ENCODE results near the gene CNTN4.
A peak's percentile ranks its signal among the peaks of the same experiment; 100 is the strongest.

Gene CNTN4

GRCh38 chr3:3005146-3005744 lies 906.6 kb downstream of the CNTN4 start:
- no peak for DNase-seq

GRCh38 chr3:3013317-3014052 lies 914.8 kb downstream of the CNTN4 start:
- no peak for DNase-seq

DNA sequence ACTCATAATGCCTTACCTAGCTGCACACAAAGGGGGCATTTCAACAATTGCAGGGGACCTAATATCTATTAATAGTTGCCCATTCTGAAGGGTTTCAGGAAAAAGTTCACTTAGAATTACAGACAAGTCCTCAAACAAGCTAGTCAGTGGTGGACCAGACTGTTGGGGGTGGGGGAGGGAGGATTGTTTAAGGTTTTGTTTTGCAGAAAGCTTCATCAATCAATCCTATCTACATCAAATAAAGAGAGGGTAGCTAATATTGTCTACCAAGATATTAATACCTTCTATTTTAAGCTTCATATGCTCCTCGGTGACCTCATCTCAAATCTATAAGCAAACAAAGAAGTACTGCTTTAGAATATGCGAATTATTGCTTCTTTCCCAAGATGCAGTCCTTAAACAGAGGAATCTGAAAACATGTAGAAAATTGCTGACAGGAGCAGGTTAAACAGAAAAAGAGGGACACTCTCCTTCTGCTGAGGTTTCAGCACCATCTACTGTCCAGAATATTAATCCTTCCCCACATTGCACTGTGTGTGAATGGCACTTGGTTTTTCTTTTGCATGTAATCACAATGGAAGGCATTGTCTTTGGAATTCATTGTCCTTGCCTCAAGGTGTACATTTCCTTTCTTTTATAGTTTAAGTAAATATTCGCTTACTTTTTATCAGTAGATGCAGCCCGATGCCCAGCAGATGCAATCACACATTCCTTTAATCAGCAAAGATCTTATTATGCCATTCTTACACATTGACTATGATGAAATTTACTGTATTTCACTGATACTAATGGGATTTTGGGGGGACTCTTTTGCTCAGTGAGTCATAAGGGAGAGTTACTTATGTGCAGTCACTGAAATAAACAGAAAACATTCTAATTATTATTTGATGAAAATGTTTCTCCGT lies 916.8 kb downstream of the CNTN4 start:
- DNase-seq: no peak

GRCh38 chr3:3016226-3016625 lies 917.6 kb downstream of the CNTN4 start:
- DNase-seq: no peak

DNA sequence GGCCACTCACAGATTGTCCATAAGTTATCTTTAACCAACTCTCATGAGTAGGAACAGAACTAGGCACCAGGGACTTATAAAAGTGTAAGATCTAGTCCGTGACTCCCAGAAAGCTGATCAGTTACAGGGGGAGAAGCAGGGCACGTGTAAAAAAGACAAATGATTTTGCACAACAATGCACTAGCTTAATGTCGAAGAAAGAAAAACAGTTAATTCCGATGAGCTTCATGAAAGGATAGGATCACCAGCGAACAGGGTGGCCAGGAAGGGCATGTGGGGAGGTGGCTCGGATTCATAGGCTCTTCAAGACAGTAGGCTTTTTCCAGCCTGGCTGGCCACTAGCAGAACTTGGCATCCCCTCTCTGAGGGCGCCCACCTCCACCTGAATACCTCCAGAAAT lies 921.5 kb downstream of the CNTN4 start:
- DNase-seq: no peak

GRCh38 chr3:3023111-3023745 lies 924.6 kb downstream of the CNTN4 start:
- no peak for DNase-seq

DNA sequence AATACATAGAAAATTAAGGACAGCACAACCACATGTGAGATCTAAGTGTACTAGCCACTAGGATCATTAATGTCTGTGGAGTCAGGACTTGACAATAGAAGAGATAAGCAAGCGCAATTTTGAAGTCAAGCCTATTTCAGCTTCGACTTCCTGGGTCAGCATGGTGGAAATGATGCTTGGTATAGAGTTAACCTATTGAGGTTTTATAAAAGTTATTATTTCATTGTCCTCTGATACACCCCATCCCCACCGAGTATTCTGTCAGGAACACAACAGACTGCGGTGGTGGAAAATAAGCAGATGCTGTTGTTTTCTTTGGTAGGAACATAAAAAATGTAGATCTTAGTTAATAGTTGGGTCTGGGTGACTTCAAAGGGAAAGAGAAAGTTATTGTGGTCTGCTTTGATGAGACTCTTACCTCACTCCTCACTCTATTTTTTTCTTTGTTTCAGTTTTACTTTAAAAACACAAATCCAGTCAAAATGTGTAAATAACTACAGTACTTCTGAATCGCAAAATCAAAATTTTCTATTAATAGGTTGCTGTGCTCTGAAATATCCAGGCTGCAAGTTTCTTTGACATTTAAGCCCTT lies 929.4 kb downstream of the CNTN4 start:
- peak; percentile 42 for DNase-seq

GRCh38 chr3:3031326-3031725 lies 932.7 kb downstream of the CNTN4 start:
- DNase-seq: no peak

DNA sequence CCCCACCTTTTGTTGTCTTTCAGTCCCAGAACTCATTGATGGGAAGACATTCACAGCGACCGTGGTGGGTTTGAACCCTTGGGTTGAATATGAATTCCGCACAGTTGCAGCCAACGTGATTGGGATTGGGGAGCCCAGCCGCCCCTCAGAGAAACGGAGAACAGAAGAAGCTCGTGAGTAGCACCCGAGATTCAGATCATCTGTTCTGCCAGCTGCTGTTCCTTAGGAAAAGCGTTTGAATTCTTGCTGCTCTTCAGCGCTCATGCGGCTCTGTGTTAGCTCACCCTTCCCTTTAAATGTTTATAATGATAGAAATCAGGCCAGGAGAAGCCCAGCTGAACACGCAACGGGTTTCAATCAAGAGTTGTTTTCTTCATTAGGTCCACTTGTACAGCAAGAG lies 938.5 kb downstream of the CNTN4 start:
- DNase-seq: no peak

GRCh38 chr3:3038201-3038991 lies 939.7 kb downstream of the CNTN4 start:
- DNase-seq: no peak

DNA sequence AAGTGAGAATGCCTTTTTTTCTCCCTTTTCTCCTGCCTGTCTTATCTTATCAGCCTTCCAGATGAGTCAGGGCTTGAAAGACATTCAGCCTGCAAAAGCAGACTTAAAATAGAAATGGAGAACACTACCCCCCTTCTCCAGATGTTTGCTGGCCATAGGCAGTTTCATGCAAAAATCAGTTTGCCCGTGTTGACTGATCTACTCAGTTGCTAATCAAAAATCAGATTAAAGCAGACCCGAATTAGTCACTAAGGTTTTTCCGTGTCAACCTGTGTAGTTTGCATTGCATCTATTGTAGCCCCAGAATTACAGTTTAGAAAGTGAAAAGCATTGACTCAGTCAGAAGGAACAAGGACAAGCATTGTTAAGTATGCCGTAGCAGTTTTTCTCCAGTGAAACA lies 955.3 kb downstream of the CNTN4 start:
- no peak for DNase-seq

DNA sequence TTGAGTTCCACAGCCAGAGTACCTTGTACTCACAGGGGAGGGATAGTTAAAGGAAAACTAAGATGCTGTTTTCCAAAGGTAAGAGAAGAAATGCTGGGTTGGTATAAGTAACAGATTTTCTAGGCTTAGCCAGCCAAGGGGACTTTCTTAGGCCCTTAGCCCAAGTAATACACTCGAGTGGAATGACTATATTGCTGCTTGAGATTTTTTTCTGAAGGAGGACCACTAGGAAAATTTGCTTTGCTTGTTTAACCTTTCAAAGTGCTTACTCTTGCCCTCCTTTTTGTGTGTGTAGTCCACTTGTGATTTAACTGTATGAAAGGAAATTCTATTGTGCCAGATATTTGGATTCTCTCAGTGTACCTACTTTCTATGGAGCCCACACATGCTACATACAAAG lies 961.0 kb downstream of the CNTN4 start:
- DNase-seq: no peak

GRCh38 chr3:3064297-3064696 lies 965.6 kb downstream of the CNTN4 start:
- DNase-seq: no peak

DNA sequence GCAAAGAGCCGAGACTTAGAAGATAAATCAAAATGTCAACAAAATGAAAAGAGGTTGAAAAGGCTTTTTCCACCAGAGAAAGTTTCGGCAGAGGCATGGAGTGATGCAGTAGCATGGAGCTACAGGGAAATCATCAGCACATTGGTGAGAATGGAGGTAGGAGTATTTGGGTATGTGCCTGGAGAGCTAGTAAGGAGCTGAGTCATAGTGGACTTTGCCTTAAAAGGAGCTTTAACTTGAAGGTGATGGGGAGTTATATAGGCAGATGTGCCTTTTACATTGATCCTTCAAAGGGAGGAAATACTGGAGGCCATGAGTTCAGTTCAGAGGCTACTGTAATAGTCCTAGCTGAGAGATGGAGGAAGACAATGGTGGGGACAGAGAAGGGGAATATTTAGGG lies 967.2 kb downstream of the CNTN4 start:
- no peak for DNase-seq

DNA sequence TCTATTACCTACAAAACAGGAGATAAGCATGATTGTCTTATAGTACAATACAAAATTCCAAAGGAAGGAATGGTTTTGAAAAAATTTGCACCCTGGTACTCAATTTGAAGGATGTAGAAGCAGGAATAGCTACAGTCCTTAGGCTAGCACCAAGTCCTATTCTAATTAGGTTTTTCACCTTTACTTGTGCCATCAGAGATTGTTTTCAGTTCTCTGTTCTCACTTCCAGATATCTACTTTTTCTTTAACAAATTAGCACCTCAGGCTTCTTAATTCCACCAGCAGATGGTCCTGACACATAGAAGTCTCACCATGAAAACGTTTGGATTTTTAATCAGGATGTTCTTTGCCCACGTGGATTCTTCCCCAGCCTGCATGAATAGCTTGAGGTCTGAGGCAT lies 967.7 kb downstream of the CNTN4 start:
- no peak for DNase-seq

GRCh38 chr3:3066910-3067309 lies 968.2 kb downstream of the CNTN4 start:
- DNase-seq: no peak

- no peak for DNase-seq
Measured at GRCh38 chr3:3068358-3068881, 969.8 kb downstream of the CNTN4 start.

DNA sequence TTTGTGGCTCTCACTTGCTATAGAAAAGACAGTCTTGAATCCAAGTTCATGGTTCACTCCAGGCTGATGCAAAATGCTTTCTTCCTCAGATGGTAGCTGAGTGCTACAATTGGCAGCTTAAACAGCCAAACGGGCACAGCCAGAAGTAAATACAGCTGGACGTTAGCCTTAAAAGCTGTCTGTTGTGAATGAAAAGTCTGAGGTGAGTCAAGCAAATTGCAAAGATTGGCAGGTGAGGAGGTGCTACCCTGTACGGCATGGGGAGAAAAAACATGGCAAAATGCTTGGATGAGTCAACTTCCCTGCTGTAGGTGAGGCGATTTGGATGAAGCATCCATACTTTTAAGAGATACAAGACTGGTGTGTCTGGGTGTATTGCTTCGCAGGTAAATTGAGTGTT lies 971.1 kb downstream of the CNTN4 start:
- DNase-seq: no peak

DNA sequence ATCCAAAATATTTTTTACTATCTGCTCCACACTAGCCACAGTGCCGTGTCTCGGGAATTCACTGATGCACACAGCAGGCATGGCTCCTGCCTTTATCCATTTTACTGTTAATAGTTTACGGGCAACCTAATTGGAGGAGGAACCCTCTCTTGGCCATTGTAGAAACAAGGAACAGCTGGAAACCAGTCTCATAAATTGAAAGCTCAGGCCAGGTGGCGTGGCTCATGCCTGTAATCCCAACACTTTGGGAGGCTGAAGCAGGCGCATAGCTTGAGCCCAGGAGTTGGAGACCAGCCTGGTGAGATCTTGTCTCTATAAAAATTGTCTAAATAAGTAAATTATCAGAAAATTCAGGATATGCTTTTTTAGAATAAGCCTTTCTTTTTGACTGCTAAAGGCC lies 972.5 kb downstream of the CNTN4 start:
- no peak for DNase-seq

- no peak for DNase-seq
Measured at GRCh38 chr3:3074551-3075257, 976.0 kb downstream of the CNTN4 start.

DNA sequence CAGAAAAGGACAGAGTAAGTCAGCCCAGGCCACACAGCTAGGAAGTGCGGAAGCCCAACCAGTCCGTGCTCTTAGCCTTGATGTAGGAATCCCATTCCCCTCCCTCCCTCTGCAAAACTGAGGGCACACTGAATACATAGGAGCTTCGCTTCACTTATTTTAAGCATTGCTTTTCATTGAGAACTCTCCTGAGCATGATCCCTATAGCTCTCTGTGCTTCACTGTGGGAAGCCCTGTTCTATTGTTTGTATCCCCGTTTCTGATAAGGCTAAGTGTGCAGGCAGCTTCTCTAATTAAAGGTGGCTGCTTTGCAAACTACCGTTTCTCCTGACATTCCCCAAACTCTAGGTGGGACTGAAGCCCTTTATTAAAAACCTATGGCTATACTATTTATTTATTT lies 981.6 kb downstream of the CNTN4 start:
- no peak for DNase-seq
